ENCODE measurements around the gene PFKP.

DNA sequence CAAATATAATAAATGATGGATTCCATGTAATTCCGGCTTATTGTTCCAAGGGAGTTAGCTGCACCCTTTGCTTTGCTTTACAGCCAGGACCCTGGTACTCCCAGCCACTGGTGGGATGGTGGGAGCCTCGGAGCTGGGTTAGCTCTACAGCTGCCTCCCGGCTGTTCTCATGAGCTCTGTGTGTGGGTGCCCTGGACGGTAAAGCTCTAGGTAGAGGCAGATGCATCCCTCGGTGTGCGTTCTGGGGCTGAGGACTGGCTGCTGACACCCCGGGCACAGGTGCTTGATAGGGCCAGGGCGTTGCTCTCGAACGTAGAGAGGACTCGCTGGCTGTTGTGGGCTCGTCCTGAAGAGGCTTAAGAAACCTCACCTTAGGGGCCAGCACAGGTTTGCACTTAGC, 50.1 kb downstream of the PFKP start:
- TF ChIP-seq, protein P1, sequence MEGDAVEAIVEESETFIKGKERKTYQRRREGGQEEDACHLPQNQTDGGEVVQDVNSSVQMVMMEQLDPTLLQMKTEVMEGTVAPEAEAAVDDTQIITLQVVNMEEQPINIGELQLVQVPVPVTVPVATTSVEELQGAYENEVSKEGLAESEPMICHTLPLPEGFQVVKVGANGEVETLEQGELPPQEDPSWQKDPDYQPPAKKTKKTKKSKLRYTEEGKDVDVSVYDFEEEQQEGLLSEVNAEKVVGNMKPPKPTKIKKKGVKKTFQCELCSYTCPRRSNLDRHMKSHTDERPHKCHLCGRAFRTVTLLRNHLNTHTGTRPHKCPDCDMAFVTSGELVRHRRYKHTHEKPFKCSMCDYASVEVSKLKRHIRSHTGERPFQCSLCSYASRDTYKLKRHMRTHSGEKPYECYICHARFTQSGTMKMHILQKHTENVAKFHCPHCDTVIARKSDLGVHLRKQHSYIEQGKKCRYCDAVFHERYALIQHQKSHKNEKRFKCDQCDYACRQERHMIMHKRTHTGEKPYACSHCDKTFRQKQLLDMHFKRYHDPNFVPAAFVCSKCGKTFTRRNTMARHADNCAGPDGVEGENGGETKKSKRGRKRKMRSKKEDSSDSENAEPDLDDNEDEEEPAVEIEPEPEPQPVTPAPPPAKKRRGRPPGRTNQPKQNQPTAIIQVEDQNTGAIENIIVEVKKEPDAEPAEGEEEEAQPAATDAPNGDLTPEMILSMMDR (IDR thresholded peaks at IDR 0.05; ENCODE audit: insufficient read depth, low read depth, low read length) = no peak
- TF ChIP-seq EZH2 (IDR thresholded peaks at IDR 0.05; ENCODE audit: insufficient read depth, low read length) = no peak

Measured in astrocyte (in vitro differentiated cells and primary cell).